Upper lobe of left lung (tissue), 6 donors: Measurements from ENCODE around the gene CADPS. TPM values are rescaled to one million over a fixed set of nuclear protein-coding genes. Genes with fewer than 3 reads are reported as not detected.

ENCODE experiments used
- ATAC-seq, 2 donors: fragments of 200-7000 bp; cut with Tn5 transposase; one replicate each; pipeline ENCODE4 v1.9.1; 2022; ENCODE audit warnings: mild to moderate bottlenecking in 2 of 2, moderate library complexity in 2 of 2; ENCODE audit not compliant: low FRiP score in 2 of 2
- DNase-seq, 2 donors: peaks; one replicate each; pipeline ENCODE4 v3.0.0-alpha.2; 2019 to 2020
- H3K27ac ChIP-seq, 4 donors: fragments of 200-600 bp; sonication (generic); one replicate each; pipeline ENCODE4 v1.5.1; 2016 to 2019
- H3K27me3 ChIP-seq, 4 donors: fragments of 200-600 bp; sonication (generic); one replicate each; pipeline ENCODE4 v1.5.1; 2017 to 2019
- H3K36me3 ChIP-seq, 4 donors: fragments of 200-600 bp; sonication (generic); one replicate each; pipeline ENCODE4 v1.5.1; 2016 to 2019
- H3K4me1 ChIP-seq, 4 donors: fragments of 200-600 bp; sonication (generic); one replicate each; pipeline ENCODE4 v1.5.1; 2018 to 2019
- H3K4me3 ChIP-seq, 4 donors: fragments of 200-600 bp; sonication (generic); one replicate each; pipeline ENCODE4 v1.5.1; 2017 to 2019; ENCODE audit warnings: mild to moderate bottlenecking in 2 of 4, moderate library complexity in 1 of 4
- H3K9me3 ChIP-seq, 4 donors: fragments of 200-600 bp; sonication (generic); one replicate each; pipeline ENCODE4 v1.5.1; 2018 to 2019
- EP300 ChIP-seq, 4 donors: sonication (generic); formaldehyde crosslinking; IDR thresholded peaks; one replicate each; pipeline ENCODE4 v1.5.1; 2017; ENCODE audit warnings: antibody characterized with exemption in 4 of 4, control low read depth in 2 of 4
- POLR2A ChIP-seq, 4 donors: fragments of 450-650 bp; IDR thresholded peaks; one replicate each; pipeline ENCODE4 v1.5.1; 2016 to 2017; ENCODE audit warnings: antibody characterized with exemption in 4 of 4, mild to moderate bottlenecking in 2 of 4
- POLR2AphosphoS5 ChIP-seq, 2 donors: sonication (generic); formaldehyde crosslinking; IDR thresholded peaks; one replicate each; pipeline ENCODE4 v1.5.1; 2017; ENCODE audit warnings: antibody characterized with exemption in 2 of 2
- WGBS, 2 donors: methylation state at CpG; one replicate each; pipeline ENCODE4 v1.1.5; 2017 to 2018; 5-methylcytosine and 5-hydroxymethylcytosine counted together
- total RNA-seq, 6 donors: library from RNA; depleted of rRNA in 4 of 6; stranded (reverse); fragments of >200 nt in 4 of 6; gene quantifications; one replicate each; pipeline versions ENCODE4 v1.1.0 to v1.2.1, GENCODE V29; 2016 to 2021
- TF ChIP-seq, protein P1 (sequence below), 6 experiments: fragments of 450-650 bp in 4 of 6; fragments of 200-600 bp in 2 of 6; sonication (generic) in 2 of 6; IDR thresholded peaks; one replicate each; pipeline ENCODE4 v1.5.1; 2016 to 2019; ENCODE audit warnings: antibody characterized with exemption in 6 of 6
- donor health status: DM: no; HTN: no; CAD: no; lungs with moderate emphysema.
- donor health status: DM: no; HTN: yes; CAD: no; lungs with severe emphysema.

The CADPS gene
- total RNA-seq, 6 donors from 2014 or later: 0.29 to 1.5 (median 1.2) TPM; not detected in 3

DNA sequence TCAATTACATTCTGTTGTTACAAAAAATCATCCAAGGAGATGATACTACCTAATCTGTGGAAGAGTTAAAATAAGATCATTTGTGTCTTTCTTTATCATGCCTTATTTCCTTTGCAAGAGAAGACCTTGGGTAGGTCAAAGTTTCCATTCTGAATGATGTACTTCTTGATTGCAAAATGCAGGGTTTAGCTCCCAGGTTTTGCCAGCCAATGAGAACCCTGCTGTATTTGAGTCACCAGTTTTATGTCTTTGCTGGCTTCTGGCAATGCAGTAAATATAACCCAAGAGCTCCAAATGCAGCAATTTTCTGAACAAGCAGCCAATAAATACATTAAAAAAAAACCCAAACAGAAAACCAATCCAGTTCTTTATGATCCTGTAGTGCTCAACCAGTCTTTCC is 204.9 kb downstream of the CADPS start:
- Histone ChIP-seq H3K9me3 (no peaks in the 10 kb centered on the region), H3K27ac (no peak overlapping the region), H3K4me3 (no peak overlapping the region), H3K27me3 (no peaks in the 10 kb centered on the region), H3K36me3 (no peaks in the 10 kb centered on the region), H3K4me1 (no peaks in the 10 kb centered on the region)
- ATAC-seq: no peak
- no peak for DNase-seq
- TF ChIP-seq EP300 (IDR thresholded peaks at IDR 0.05) (no peak), POLR2A (IDR thresholded peaks at IDR 0.05) (no peak), POLR2AphosphoS5 (IDR thresholded peaks at IDR 0.05) (no peak)
- TF ChIP-seq, protein P1, sequence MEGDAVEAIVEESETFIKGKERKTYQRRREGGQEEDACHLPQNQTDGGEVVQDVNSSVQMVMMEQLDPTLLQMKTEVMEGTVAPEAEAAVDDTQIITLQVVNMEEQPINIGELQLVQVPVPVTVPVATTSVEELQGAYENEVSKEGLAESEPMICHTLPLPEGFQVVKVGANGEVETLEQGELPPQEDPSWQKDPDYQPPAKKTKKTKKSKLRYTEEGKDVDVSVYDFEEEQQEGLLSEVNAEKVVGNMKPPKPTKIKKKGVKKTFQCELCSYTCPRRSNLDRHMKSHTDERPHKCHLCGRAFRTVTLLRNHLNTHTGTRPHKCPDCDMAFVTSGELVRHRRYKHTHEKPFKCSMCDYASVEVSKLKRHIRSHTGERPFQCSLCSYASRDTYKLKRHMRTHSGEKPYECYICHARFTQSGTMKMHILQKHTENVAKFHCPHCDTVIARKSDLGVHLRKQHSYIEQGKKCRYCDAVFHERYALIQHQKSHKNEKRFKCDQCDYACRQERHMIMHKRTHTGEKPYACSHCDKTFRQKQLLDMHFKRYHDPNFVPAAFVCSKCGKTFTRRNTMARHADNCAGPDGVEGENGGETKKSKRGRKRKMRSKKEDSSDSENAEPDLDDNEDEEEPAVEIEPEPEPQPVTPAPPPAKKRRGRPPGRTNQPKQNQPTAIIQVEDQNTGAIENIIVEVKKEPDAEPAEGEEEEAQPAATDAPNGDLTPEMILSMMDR (IDR thresholded peaks at IDR 0.05): no peak

DNA sequence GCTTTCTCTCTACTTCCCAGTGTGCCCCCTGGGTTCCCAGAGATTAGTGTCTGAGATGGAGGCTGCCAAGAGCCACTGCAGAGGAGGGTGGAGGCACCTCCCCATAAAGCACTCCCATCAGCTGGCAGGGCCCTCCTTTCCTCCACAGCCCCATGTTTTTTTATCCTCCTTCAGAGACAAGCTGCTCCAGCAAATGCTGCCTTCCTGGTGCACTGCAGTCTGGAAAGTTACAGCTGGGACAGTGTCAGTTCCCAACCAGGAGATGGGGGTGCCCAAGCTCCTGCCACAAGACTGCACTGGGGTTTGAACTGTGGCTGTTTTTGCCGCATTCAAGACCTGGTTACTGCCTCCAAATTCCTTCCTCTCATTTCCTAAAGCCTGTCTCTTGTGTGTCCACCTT is 206.1 kb downstream of the CADPS start:
- no peak overlapping the region for H3K4me3 ChIP-seq
- ATAC-seq (no peak), DNase-seq (no peak)
- H3K9me3 ChIP-seq: no peaks in the 10 kb centered on the region
- WGBS, 2 donors: 58 to 73% methylated on average over 1 of the region's 1 CpG
- no peak overlapping the region for H3K27ac ChIP-seq
- H3K4me1 ChIP-seq: no peaks in the 10 kb centered on the region
- H3K36me3 ChIP-seq: no peaks in the 10 kb centered on the region
- TF ChIP-seq, protein P1 (IDR thresholded peaks at IDR 0.05): no peak
- TF ChIP-seq EP300 (IDR thresholded peaks at IDR 0.05): no peak
- H3K27me3 ChIP-seq: no peaks in the 10 kb centered on the region

DNA sequence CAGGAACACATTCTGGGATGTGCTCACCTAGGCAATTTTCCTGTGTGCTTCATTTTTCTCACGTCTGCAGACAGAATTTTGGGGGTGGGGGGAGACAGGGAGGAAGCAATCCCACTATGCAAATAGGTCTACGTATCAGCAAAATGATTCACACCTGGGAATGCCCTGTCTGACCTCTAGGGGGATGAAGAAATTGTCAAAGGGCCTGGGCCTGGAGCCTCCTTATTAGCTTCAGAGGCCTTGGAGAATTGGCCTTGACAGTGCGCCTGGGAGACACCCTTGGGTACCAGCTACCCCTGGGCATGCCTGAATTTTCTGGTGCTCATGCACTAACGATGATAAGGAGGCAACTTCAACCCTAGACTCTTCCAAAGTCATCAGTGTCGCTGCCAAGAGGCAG is 207.5 kb downstream of the CADPS start:
- DNase-seq (no peak), ATAC-seq (no peak)

DNA sequence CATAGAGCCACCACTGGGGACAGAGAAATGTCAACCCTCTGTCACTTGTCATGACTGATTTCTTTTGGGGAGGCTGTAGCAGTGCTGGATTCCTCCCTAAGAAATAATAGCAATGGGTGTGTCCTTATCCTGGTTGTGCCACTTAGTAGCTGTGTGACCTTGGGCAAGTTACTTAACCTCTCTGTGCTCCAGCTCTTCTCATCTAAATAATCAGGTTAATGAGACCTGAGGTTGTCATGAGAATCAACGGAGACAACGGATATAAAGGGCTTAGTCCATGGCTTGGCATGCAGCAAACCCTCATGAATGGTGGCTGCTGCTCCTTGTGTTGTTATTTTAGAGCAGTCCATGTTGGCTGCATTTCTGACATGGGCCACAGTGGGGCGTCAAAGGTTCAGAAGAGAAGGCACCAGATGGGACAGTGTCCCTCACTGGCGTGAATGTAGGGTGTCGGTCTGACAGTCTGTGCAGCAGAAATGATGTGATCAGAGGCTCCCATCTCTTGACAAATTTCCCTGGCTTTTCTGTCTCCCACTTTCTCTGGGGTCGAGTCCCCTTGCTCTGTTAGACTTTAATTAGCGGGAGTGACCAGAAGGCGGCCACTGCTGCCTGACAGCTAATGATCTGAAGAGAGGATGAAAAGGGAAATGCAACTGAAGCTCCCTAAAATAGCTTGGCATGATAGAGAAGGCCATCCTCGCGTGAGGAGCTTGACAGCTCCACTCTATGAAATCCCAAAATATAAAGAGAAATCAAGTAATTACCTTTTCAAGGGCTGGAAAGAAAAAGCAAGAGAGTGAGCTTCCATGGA is 209.4 kb downstream of the CADPS start:
- peak; percentile 67 to 81 for ATAC-seq
- Histone ChIP-seq H3K9me3 (no peaks in the 10 kb centered on the region), H3K4me1 (no peaks in the 10 kb centered on the region)

More for the DNA sequence above, 207.5 kb downstream of the CADPS start:
- TF ChIP-seq POLR2A (IDR thresholded peaks at IDR 0.05) (no peak), POLR2AphosphoS5 (IDR thresholded peaks at IDR 0.05) (no peak), EP300 (IDR thresholded peaks at IDR 0.05) (no peak)
- TF ChIP-seq, protein P1 (IDR thresholded peaks at IDR 0.05): no peak
- Histone ChIP-seq H3K36me3 (no peaks in the 10 kb centered on the region), H3K9me3 (no peaks in the 10 kb centered on the region), H3K27ac (no peak overlapping the region), H3K27me3 (no peaks in the 10 kb centered on the region), H3K4me1 (no peaks in the 10 kb centered on the region), H3K4me3 (no peak overlapping the region)
- WGBS, 2 donors: 69 to 75% methylated on average over 5 of the region's 5 CpGs

More for the DNA sequence above, 209.4 kb downstream of the CADPS start:
- H3K27ac ChIP-seq: no peak overlapping the region
- peak in 1 of 2 donors; percentile 36 for DNase-seq
- WGBS, 2 donors: 11 to 17% methylated on average over 9 to 10 of the region's 10 CpGs
- H3K4me3 ChIP-seq: no peak overlapping the region
- no peaks in the 10 kb centered on the region for H3K36me3 ChIP-seq
- TF ChIP-seq, protein P1 (IDR thresholded peaks at IDR 0.05): peak in 5 of 6 experiments; percentile 15 to 76 (median 63)
- TF ChIP-seq POLR2AphosphoS5 (IDR thresholded peaks at IDR 0.05): no peak
- no peaks in the 10 kb centered on the region for H3K27me3 ChIP-seq
